Natural killer cell (primary cell): ENCODE results near the gene SOAT2. TPM values are rescaled to one million over a fixed set of nuclear protein-coding genes. Genes with fewer than 3 reads are reported as not detected.
A peak's percentile ranks its signal among the peaks of the same experiment; 100 is the strongest.

Experiments
- ATAC-seq, 3 donors: fragments of 150-1000 bp in 2 of 3; fragments of 200-7000 bp in 1 of 3; cut with Tn5 transposase; 1 replicate in 1 of 3; 2 replicates in 2 of 3; pipeline ENCODE4 v1.10.0; 2021; ENCODE audit warnings: mild to moderate bottlenecking in 2 of 3, moderate library complexity in 2 of 3
- DNase-seq, 2 donors: peaks; one replicate each; pipeline versions ENCODE4 v3.0.0 to v3.0.0-alpha.2; 2013 to 2021; ENCODE audit warnings: mixed read lengths in 1 of 2
- H3K27ac ChIP-seq: one replicate; pipeline ENCODE4 v1.5.1; 2013; ENCODE audit warnings: mild to moderate bottlenecking, low read length
- H3K27me3 ChIP-seq: one replicate; pipeline ENCODE4 v1.6.1; 2013; ENCODE audit warnings: low read length; ENCODE audit not compliant: control insufficient read depth, insufficient read depth
- H3K36me3 ChIP-seq: one replicate; pipeline ENCODE4 v1.6.1; 2013; ENCODE audit warnings: low read length; ENCODE audit not compliant: control insufficient read depth, insufficient read depth
- H3K4me1 ChIP-seq: one replicate; pipeline ENCODE4 v1.6.1; 2013; ENCODE audit warnings: low read length; ENCODE audit not compliant: control insufficient read depth, insufficient read depth
- H3K4me3 ChIP-seq: one replicate; pipeline ENCODE4 v1.5.1; 2013; ENCODE audit warnings: low read length
- H3K9me3 ChIP-seq: one replicate; pipeline ENCODE4 v1.6.1; 2013; ENCODE audit warnings: low read length; ENCODE audit not compliant: control insufficient read depth, insufficient read depth
- H3K27ac Mint-ChIP-seq, 2 donors: one replicate each; pipeline ENCODE4 v1.8.0; 2022; ENCODE audit warnings: mild to moderate bottlenecking in 2 of 2, mixed read lengths in 2 of 2, moderate library complexity in 1 of 2
- H3K27me3 Mint-ChIP-seq, 2 donors: one replicate each; pipeline ENCODE4 v1.8.0; 2022; ENCODE audit warnings: low read depth in 2 of 2, mixed read lengths in 2 of 2
- H3K36me3 Mint-ChIP-seq: one replicate; pipeline ENCODE4 v1.8.0; 2022; ENCODE audit warnings: mixed read lengths
- H3K4me1 Mint-ChIP-seq, 2 donors: one replicate each; pipeline ENCODE4 v1.8.0; 2022; ENCODE audit warnings: mixed read lengths in 2 of 2
- H3K4me3 Mint-ChIP-seq: one replicate; pipeline ENCODE4 v1.8.0; 2022; ENCODE audit warnings: mild to moderate bottlenecking, moderate library complexity, mixed read lengths
- H3K9me3 Mint-ChIP-seq, 2 donors: one replicate each; pipeline ENCODE4 v1.8.0; 2022; ENCODE audit warnings: mixed read lengths in 2 of 2
- WGBS: methylation state at CpG from one replicate; pipeline ENCODE4 v1.1.7; 2013; ENCODE audit warnings: missing lambda C conversion rate; ENCODE audit not compliant: insufficient coverage; 5-methylcytosine and 5-hydroxymethylcytosine counted together
- intact Hi-C: fragments of 100-400 bp; cut with micrococcal nuclease; formaldehyde crosslinking; loops from one replicate; pipeline ENCODE4 v1.14.2; 2022
- total RNA-seq, 4 donors: library from RNA; stranded (reverse); fragments of 120-200 nt in 1 of 4; gene quantifications; one replicate each; pipeline versions ENCODE4 v1.2.3 to v1.2.4, GENCODE V29; 2013 to 2022
- TF ChIP-seq, protein P1 (sequence below): fragments of 200-600 bp; IDR thresholded peaks from one replicate; pipeline ENCODE4 v1.8.0; 2022; ENCODE audit warnings: antibody characterized with exemption

Gene SOAT2
- total RNA-seq, 3 donors from 2014 or later (not counting 1 experiment from before 2014, with no cell fraction given), result not detected

DNA sequence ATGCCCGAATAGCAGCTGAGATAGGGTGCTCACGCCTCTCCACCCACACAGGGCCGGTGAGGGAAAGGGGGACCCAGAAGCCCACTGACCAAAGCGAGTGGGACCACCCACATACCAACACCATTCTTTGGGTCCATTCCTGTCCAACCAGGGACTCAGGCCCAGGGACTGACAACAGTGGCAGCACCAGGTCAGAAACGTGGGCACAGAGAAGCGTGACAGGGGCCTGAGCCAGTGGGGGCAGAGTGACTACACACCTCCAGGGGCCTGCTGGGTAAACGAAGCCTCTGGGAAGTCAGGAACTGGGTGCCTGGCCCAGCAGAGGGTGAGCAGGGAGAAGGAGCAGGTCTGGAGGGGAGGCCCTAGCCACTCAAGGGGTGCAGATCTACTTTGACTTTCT, 37.8 kb upstream of the SOAT2 start:
- WGBS, result 88% methylated on average over 7 of the region's 7 CpGs
- Mint-ChIP-seq H3K4me3 (no peak overlapping the region), H3K36me3 (no peaks in the 10 kb centered on the region)

GRCh38 chr12:53065975-53066931, 37.0 kb upstream of the SOAT2 start:
- Mint-ChIP-seq H3K4me3 (no peak overlapping the region), H3K4me1 (peaks cover 5 to 22% of the 10 kb centered on the region in 2 donors), H3K27me3 (no peaks in the 10 kb centered on the region), H3K27ac (peak overlapping the region in 1 of 2 donors; percentile 15), H3K9me3 (no peaks in the 10 kb centered on the region), H3K36me3 (no peaks in the 10 kb centered on the region)
- Histone ChIP-seq H3K9me3 (no peaks in the 10 kb centered on the region), H3K4me1 (no peaks in the 10 kb centered on the region), H3K36me3 (peaks cover 49% of the 10 kb centered on the region), H3K4me3 (no peak overlapping the region), H3K27ac (no peak overlapping the region), H3K27me3 (no peaks in the 10 kb centered on the region)
- WGBS, result 55% methylated on average over 21 of the region's 24 CpGs
- intact Hi-C loops, result loop anchor here (1.0 to 10.0 kb wide), 2 partner anchors 33 to 279 kb away; no protein-coding TSS in a partner anchor
- TF ChIP-seq, protein P1, sequence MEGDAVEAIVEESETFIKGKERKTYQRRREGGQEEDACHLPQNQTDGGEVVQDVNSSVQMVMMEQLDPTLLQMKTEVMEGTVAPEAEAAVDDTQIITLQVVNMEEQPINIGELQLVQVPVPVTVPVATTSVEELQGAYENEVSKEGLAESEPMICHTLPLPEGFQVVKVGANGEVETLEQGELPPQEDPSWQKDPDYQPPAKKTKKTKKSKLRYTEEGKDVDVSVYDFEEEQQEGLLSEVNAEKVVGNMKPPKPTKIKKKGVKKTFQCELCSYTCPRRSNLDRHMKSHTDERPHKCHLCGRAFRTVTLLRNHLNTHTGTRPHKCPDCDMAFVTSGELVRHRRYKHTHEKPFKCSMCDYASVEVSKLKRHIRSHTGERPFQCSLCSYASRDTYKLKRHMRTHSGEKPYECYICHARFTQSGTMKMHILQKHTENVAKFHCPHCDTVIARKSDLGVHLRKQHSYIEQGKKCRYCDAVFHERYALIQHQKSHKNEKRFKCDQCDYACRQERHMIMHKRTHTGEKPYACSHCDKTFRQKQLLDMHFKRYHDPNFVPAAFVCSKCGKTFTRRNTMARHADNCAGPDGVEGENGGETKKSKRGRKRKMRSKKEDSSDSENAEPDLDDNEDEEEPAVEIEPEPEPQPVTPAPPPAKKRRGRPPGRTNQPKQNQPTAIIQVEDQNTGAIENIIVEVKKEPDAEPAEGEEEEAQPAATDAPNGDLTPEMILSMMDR, result peak; percentile 90
- ATAC-seq, result peak; percentile 69 to 85 (median 77)
- peak; percentile 64 to 86 for DNase-seq

More for the DNA sequence above, 37.8 kb upstream of the SOAT2 start:
- Histone ChIP-seq H3K4me3 (no peak overlapping the region), H3K27ac (no peak overlapping the region), H3K36me3 (peaks cover 41% of the 10 kb centered on the region), H3K4me1 (no peaks in the 10 kb centered on the region), H3K9me3 (no peaks in the 10 kb centered on the region), H3K27me3 (no peaks in the 10 kb centered on the region)
- no peaks in the 10 kb centered on the region for H3K9me3 Mint-ChIP-seq
- H3K4me1 Mint-ChIP-seq, result peaks cover 3 to 14% of the 10 kb centered on the region in 2 donors
- TF ChIP-seq, protein P1, result no peak
- DNase-seq, result no peak
- intact Hi-C loops, result loop anchor here (10.0 kb wide), 1 partner anchor 279 kb away; no protein-coding TSS in a partner anchor
- no peaks in the 10 kb centered on the region for H3K27me3 Mint-ChIP-seq
- peak overlapping the region in 1 of 2 donors; percentile 15 for H3K27ac Mint-ChIP-seq
- no peak for ATAC-seq

GRCh38 chr12:53067074-53067992, 36.0 kb upstream of the SOAT2 start:
- ATAC-seq, result no peak
- Mint-ChIP-seq H3K36me3 (no peaks in the 10 kb centered on the region), H3K9me3 (no peaks in the 10 kb centered on the region), H3K27me3 (no peaks in the 10 kb centered on the region), H3K4me1 (peaks cover 5 to 28% of the 10 kb centered on the region in 2 donors), H3K4me3 (no peak overlapping the region), H3K27ac (peak overlapping the region in 1 of 2 donors; percentile 18)
- Histone ChIP-seq H3K9me3 (no peaks in the 10 kb centered on the region), H3K27me3 (no peaks in the 10 kb centered on the region), H3K4me3 (no peak overlapping the region), H3K27ac (no peak overlapping the region), H3K4me1 (peaks cover 4% of the 10 kb centered on the region), H3K36me3 (peaks cover 57% of the 10 kb centered on the region)
- TF ChIP-seq, protein P1, result no peak
- DNase-seq, result no peak
- intact Hi-C loops, result loop anchor here (10.0 kb wide), 1 partner anchor 277 kb away; no protein-coding TSS in a partner anchor
- WGBS, result 96% methylated on average over 7 of the region's 7 CpGs
